GM10266 (cell line): ENCODE results near the gene PARVB.

Experiments used
- DNase-seq: peaks from one replicate; pipeline ENCODE4 v3.0.0; 2012; ENCODE audit errors: extremely low spot score
- TF ChIP-seq, protein P1 (sequence below): IDR thresholded peaks from 2 replicates; pipeline ENCODE4 v1.5.1; 2012; ENCODE audit warnings: mild to moderate bottlenecking, low read depth; ENCODE audit not compliant: control insufficient read depth, insufficient read depth; ENCODE audit errors: missing control alignments

The PARVB gene

DNA sequence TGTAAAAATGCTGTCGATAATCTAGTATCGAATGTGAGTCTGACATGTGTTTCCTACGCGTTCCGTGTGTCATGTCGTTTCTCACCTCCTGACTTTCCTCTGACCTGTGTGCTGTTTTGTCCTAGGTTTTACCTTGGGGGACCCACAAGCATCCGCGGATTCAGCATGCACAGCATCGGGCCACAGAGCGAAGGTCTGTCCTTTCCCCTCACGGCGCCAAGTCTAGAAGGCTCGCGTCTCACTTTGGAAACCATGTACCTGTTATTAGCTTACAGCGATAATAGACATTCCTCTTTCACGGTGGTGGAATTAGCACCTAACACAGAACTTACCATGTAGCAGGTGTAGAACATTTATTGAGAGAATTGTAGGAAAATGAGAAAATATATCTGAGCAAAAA is 40.3 kb upstream of the PARVB start:
- TF ChIP-seq, protein P1, sequence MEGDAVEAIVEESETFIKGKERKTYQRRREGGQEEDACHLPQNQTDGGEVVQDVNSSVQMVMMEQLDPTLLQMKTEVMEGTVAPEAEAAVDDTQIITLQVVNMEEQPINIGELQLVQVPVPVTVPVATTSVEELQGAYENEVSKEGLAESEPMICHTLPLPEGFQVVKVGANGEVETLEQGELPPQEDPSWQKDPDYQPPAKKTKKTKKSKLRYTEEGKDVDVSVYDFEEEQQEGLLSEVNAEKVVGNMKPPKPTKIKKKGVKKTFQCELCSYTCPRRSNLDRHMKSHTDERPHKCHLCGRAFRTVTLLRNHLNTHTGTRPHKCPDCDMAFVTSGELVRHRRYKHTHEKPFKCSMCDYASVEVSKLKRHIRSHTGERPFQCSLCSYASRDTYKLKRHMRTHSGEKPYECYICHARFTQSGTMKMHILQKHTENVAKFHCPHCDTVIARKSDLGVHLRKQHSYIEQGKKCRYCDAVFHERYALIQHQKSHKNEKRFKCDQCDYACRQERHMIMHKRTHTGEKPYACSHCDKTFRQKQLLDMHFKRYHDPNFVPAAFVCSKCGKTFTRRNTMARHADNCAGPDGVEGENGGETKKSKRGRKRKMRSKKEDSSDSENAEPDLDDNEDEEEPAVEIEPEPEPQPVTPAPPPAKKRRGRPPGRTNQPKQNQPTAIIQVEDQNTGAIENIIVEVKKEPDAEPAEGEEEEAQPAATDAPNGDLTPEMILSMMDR, result no peak
- no peak for DNase-seq

DNA sequence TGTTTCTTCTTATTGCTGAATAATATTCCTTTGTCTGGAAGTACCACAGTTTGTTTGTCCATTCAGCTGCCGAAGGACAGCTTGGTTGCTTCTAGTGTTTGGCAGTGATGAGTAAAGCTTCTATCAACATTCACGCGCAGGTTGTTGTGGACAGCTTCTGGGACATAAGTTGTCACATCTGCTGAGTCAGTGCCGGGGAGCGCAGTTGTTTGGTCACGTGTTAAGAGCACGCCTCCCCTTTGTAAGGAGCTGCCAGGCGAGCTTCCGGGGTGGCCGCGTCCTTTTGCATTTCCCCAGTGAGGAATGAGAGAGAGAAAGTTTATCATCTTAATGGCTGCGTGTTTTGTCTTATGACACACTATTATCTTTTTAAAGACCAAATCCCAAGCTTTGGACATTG is 38.6 kb upstream of the PARVB start:
- no peak for DNase-seq

DNA sequence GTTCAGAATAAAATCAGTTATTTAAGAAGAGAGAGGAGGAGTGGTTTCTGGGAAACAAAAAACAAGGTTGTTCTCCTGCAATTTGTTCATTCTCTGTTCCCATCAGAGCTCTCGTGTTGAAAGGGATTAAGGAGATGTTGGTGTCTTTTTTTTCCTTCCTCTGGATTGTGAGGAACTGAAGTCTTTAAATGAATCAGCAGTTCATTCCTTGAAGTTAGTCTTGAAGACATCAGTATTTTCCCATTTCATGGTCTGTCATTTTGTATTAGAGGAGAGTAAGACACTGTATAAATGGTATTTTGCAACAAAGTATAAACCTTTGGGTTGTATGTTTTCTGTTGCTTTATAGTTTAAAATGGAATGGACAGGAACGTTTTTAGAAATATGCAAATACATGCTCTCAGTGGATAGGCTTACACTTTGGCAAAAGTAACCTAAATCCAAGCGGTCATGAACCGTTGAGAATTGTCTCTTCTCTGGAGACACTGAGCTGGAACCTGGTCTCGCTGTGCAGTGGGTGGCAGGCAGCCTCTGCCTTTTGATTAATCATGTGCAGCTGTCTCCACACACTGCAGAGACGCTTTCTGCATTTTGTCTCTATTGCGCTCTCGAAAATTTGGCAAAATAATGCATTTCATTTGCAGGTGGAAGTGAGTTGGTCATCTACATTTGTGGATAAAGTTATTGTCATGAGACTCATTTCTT is 35.8 kb upstream of the PARVB start:
- TF ChIP-seq, protein P1, result no peak
- no peak for DNase-seq

More for the DNA sequence above, 38.6 kb upstream of the PARVB start:
- TF ChIP-seq, protein P1, result no peak

DNA sequence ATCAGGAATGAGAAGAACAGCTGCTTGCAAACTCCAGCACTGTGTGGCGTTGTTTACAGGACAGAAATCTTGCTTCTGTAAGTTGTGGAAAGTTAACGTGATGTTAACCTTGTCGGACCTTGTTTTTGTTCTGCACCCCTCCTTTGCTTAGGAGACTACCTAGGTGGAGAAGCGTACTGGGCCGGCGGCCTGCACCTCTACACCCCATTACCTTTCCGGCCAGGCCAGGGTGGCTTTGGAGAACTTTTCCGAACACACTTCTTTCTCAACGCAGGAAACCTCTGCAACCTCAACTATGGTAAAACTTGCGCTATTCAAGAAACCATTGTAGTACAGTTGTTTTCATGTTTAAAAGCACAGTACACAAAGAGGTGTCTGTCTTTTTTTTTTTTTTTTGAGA is 35.1 kb upstream of the PARVB start:
- DNase-seq, result no peak
- TF ChIP-seq, protein P1, result no peak

DNA sequence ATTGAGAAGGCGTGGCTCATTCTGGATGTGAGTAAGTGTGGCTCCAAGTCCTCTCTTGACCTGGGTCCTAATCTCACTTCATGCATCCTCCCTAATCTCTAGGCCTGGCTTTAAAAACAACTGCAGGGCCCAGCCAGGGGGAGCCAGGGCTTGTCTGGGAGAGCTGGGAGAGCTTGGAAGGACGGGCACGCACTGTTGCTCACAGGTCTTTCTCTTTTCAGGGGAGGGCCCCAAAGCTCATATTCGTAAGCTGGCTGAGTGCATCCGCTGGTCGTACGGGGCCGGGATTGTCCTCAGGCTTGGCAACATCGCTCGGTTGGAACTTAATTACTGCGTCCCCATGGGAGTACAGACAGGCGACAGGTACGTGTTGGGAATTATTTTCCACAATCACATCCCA is 34.1 kb upstream of the PARVB start:
- no peak for DNase-seq
- TF ChIP-seq, protein P1, result no peak

DNA sequence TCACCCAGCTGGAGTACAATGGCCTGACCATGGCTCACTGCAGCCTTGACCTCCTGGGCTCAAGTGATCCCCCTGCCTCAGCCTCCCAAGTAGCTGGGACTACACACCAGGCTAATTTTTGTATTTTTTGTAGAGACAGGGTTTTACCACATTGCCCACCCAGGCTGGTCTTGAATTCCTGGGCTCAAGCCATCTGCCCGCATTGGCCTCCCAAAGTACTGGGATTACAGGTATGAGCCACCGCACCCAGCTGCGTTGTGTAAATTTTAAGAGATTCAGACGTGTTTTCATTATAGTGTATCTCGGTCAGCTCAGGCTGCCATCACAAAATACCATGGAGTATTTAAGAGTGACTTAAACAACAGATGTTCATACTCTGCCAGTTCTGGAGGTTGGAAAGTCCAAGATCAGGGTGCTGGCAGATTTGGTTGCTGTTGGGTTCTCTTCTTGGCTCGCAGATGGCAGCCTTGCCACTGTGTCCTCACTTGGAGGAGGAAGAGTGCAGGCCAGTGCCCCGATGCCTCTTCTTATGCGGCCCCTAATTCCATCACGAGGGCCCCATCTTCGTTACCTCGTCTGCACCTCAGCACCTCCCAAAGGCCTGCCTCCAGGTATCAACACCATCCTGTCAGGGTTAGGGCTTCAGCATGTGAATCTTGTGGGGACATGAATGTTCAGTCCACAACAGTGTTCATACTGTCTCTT is 32.6 kb upstream of the PARVB start:
- DNase-seq, result no peak
- TF ChIP-seq, protein P1, result no peak

DNA sequence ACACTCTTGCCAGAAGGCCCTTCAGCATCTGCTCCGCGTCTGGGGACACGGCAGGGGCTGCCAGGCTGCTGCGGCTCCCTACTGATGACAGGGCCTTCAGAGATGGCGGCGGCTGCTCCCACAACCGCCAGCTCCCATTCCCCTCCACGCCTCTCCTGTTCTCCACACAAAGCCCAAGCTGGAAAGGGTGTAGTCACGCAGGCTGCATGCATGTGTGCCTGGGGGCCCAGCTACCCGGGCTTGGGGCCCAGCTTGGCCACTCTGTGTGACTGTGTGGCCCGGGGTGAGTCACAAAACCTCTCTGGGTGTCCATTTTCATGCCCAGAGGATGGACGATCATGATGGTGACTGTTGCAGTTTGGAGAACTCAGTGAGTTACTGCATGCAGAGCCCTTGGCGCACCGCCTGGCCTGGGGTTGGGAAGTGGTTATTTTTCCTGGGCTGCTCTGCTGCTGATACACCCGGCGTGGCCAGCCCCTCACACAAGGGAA is 31.7 kb upstream of the PARVB start:
- TF ChIP-seq, protein P1, result no peak
- DNase-seq, result no peak
